Measurements from ENCODE around the gene AGTPBP1. TPM values are rescaled to one million over a fixed set of nuclear protein-coding genes. Genes with fewer than 3 reads are reported as not detected.
"Not testable (repeated sequence)": the region's sequence is repeated elsewhere in the genome, so short reads cannot be mapped to it uniquely, and the experiment has no call there.

Gene AGTPBP1
- total and polyA plus RNA-seq, 2 experiments from 2014 or later = 31.4 to 58.0 TPM

DNA sequence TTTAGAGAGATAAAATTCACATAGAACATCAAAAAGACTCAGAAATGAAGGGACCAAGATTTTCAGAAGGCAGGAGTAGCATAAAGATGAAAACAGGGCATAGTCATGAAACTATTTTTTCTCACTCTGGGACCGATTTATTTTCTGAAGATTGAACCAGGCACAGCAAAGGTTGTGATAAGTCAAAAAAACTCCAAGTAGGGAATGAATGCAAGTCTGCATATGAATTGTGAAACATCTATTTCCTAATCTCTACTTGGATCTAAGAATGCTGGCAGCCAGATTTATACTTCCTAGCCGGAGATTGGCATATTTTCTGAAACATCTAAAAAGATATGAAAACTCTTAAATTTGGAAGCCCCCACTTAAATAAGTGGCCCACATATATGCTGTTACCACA, 16.0 kb upstream of the AGTPBP1 start:
- ATAC-seq, H3K9me3 Mint-ChIP-seq, H2AFZ ChIP-seq: not testable (repeated sequence)

DNA sequence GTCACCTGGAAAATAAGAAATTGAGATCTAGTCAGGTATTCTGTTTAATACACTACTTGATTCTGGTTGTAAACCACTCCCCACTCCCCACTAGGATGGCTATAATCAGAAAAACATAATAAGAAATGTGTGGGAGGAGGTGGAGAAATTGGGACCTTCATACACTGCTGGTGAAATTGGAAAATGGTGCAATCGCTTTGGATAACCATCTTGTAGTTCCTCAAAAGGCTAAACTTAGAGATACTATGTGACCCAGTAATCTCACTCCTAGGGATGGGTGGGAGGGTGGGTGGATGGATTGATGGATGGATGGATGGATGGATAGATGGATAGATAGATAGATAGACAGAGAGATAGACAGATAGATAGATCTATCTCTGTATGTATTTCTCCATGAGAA, 14.5 kb upstream of the AGTPBP1 start:
- not testable (repeated sequence) for H3K4me3 Mint-ChIP-seq; H3K36me3 ChIP-seq (ENCODE audit: insufficient read depth)

More for the DNA sequence above, 16.0 kb upstream of the AGTPBP1 start:
- H3K36me3 ChIP-seq (ENCODE audit: insufficient read depth); H3K79me2 ChIP-seq (replicated peaks; ENCODE audit: insufficient read depth); H3K4me3 ChIP-seq; H3K27me3 Mint-ChIP-seq (ENCODE audit: insufficient read depth, low read depth, poor library complexity); H3K36me3 Mint-ChIP-seq (ENCODE audit: low read depth); H3K4me2 ChIP-seq; H3K27me3 ChIP-seq (ENCODE audit: insufficient read depth); H3K4me1 ChIP-seq (ENCODE audit: insufficient read depth); H3K27ac Mint-ChIP-seq; H3K4me3 Mint-ChIP-seq; H4K20me1 ChIP-seq (replicated peaks; ENCODE audit: insufficient read depth); H3F3A ChIP-seq (replicated peaks; ENCODE audit: low read depth); H3K27ac ChIP-seq (ENCODE audit: low read depth); H3K9me2 ChIP-seq (ENCODE audit: insufficient read depth); H3K4me1 Mint-ChIP-seq; DNase-seq (ENCODE audit: low spot score): not testable (repeated sequence)

DNA sequence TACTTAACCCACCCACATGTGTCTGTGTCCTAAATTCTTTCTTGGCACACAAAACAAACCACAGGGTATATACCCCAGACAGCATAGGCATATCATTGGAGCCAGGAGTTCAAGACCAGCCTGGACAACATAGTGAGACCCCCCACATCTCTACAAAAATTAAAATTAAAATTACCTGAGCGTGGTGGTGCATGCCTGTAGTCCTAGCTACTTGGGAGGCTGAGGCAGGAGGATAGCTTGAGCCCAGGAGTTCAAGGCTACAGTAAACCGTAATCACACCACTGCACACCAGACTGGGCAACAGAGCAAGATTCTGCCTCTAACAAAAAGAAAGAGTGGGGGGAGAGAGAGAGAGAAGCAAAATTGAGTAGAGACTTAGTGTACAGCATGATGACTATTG, 4.6 kb upstream of the AGTPBP1 start:
- no peaks in the 10 kb centered on the region for H3K36me3 Mint-ChIP-seq (ENCODE audit: low read depth)
- peaks cover 18% of the 10 kb centered on the region for H3K4me1 ChIP-seq (ENCODE audit: insufficient read depth)
- H3K4me3 Mint-ChIP-seq = no peak overlapping the region
- H3K27me3 Mint-ChIP-seq (ENCODE audit: insufficient read depth, low read depth, poor library complexity) = peaks cover 2% of the 10 kb centered on the region
- no peak overlapping the region for H3K4me2 ChIP-seq
- DNase-seq (ENCODE audit: low spot score) (no peak), ATAC-seq (no peak)
- H3K79me2 ChIP-seq (replicated peaks; ENCODE audit: insufficient read depth) = no peaks in the 10 kb centered on the region
- peaks cover 6% of the 10 kb centered on the region; the same call in 1 of the 2 replicates for H3F3A ChIP-seq (replicated peaks; ENCODE audit: low read depth)
- H3K27ac Mint-ChIP-seq = no peak overlapping the region
- H3K27me3 ChIP-seq (ENCODE audit: insufficient read depth) = no peaks in the 10 kb centered on the region
- no peaks in the 10 kb centered on the region for H3K9me2 ChIP-seq (ENCODE audit: insufficient read depth)
- H2AFZ ChIP-seq = no peak overlapping the region
- no peaks in the 10 kb centered on the region for H3K9me3 Mint-ChIP-seq
- H3K27ac ChIP-seq (ENCODE audit: low read depth) = no peak overlapping the region
- H3K4me1 Mint-ChIP-seq = peaks cover 18% of the 10 kb centered on the region
- no peaks in the 10 kb centered on the region for H4K20me1 ChIP-seq (replicated peaks; ENCODE audit: insufficient read depth)
- no peak overlapping the region for H3K4me3 ChIP-seq
- no peaks in the 10 kb centered on the region for H3K36me3 ChIP-seq (ENCODE audit: insufficient read depth)
- TF ChIP-seq EZH2 (IDR thresholded peaks at IDR 0.05; ENCODE audit: low read depth, unreplicated experiment) = no peak
- TF ChIP-seq NANOG (IDR thresholded peaks at IDR 0.05; ENCODE audit: borderline replicate concordance) = no peak
- TF ChIP-seq, protein P1, sequence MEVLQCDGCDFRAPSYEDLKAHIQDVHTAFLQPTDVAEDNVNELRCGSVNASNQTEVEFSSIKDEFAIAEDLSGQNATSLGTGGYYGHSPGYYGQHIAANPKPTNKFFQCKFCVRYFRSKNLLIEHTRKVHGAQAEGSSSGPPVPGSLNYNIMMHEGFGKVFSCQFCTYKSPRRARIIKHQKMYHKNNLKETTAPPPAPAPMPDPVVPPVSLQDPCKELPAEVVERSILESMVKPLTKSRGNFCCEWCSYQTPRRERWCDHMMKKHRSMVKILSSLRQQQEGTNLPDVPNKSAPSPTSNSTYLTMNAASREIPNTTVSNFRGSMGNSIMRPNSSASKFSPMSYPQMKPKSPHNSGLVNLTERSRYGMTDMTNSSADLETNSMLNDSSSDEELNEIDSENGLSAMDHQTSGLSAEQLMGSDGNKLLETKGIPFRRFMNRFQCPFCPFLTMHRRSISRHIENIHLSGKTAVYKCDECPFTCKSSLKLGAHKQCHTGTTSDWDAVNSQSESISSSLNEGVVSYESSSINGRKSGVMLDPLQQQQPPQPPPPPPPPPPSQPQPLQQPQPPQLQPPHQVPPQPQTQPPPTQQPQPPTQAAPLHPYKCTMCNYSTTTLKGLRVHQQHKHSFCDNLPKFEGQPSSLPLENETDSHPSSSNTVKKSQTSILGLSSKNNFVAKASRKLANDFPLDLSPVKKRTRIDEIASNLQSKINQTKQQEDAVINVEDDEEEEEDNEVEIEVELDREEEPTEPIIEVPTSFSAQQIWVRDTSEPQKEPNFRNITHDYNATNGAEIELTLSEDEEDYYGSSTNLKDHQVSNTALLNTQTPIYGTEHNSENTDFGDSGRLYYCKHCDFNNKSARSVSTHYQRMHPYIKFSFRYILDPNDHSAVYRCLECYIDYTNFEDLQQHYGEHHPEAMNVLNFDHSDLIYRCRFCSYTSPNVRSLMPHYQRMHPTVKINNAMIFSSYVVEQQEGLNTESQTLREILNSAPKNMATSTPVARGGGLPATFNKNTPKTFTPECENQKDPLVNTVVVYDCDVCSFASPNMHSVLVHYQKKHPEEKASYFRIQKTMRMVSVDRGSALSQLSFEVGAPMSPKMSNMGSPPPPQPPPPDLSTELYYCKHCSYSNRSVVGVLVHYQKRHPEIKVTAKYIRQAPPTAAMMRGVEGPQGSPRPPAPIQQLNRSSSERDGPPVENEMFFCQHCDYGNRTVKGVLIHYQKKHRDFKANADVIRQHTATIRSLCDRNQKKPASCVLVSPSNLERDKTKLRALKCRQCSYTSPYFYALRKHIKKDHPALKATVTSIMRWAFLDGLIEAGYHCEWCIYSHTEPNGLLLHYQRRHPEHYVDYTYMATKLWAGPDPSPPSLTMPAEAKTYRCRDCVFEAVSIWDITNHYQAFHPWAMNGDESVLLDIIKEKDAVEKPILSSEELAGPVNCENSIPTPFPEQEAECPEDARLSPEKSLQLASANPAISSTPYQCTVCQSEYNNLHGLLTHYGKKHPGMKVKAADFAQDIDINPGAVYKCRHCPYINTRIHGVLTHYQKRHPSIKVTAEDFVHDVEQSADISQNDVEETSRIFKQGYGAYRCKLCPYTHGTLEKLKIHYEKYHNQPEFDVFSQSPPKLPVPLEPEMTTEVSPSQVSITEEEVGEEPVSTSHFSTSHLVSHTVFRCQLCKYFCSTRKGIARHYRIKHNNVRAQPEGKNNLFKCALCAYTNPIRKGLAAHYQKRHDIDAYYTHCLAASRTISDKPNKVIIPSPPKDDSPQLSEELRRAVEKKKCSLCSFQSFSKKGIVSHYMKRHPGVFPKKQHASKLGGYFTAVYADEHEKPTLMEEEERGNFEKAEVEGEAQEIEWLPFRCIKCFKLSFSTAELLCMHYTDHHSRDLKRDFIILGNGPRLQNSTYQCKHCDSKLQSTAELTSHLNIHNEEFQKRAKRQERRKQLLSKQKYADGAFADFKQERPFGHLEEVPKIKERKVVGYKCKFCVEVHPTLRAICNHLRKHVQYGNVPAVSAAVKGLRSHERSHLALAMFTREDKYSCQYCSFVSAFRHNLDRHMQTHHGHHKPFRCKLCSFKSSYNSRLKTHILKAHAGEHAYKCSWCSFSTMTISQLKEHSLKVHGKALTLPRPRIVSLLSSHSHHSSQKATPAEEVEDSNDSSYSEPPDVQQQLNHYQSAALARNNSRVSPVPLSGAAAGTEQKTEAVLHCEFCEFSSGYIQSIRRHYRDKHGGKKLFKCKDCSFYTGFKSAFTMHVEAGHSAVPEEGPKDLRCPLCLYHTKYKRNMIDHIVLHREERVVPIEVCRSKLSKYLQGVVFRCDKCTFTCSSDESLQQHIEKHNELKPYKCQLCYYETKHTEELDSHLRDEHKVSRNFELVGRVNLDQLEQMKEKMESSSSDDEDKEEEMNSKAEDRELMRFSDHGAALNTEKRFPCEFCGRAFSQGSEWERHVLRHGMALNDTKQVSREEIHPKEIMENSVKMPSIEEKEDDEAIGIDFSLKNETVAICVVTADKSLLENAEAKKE (CRISPR knock-in tag; IDR thresholded peaks at IDR 0.05) = no peak
- TF ChIP-seq ZNF331 (CRISPR knock-in tag; IDR thresholded peaks at IDR 0.05; ENCODE audit: low read depth) = no peak
- TF ChIP-seq ZNF114 (CRISPR knock-in tag; IDR thresholded peaks at IDR 0.05) = no peak
- TF ChIP-seq, protein P2, sequence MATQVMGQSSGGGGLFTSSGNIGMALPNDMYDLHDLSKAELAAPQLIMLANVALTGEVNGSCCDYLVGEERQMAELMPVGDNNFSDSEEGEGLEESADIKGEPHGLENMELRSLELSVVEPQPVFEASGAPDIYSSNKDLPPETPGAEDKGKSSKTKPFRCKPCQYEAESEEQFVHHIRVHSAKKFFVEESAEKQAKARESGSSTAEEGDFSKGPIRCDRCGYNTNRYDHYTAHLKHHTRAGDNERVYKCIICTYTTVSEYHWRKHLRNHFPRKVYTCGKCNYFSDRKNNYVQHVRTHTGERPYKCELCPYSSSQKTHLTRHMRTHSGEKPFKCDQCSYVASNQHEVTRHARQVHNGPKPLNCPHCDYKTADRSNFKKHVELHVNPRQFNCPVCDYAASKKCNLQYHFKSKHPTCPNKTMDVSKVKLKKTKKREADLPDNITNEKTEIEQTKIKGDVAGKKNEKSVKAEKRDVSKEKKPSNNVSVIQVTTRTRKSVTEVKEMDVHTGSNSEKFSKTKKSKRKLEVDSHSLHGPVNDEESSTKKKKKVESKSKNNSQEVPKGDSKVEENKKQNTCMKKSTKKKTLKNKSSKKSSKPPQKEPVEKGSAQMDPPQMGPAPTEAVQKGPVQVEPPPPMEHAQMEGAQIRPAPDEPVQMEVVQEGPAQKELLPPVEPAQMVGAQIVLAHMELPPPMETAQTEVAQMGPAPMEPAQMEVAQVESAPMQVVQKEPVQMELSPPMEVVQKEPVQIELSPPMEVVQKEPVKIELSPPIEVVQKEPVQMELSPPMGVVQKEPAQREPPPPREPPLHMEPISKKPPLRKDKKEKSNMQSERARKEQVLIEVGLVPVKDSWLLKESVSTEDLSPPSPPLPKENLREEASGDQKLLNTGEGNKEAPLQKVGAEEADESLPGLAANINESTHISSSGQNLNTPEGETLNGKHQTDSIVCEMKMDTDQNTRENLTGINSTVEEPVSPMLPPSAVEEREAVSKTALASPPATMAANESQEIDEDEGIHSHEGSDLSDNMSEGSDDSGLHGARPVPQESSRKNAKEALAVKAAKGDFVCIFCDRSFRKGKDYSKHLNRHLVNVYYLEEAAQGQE (IDR thresholded peaks at IDR 0.05; ENCODE audit: unreplicated experiment) = no peak
- TF ChIP-seq CREB1 (CRISPR knock-in tag; IDR thresholded peaks at IDR 0.05; ENCODE audit: low read depth) = no peak
- TF ChIP-seq EZH2phosphoT487 (IDR thresholded peaks at IDR 0.05; ENCODE audit: unreplicated experiment) = no peak

More for the DNA sequence above, 14.5 kb upstream of the AGTPBP1 start:
- ATAC-seq; H3K9me3 Mint-ChIP-seq; H3K36me3 Mint-ChIP-seq (ENCODE audit: low read depth); H3K27ac Mint-ChIP-seq; H3K27me3 ChIP-seq (ENCODE audit: insufficient read depth); H3K9me2 ChIP-seq (ENCODE audit: insufficient read depth); H2AFZ ChIP-seq; H3K27ac ChIP-seq (ENCODE audit: low read depth); H3K4me2 ChIP-seq; DNase-seq (ENCODE audit: low spot score); H3K4me1 ChIP-seq (ENCODE audit: insufficient read depth); H3K79me2 ChIP-seq (replicated peaks; ENCODE audit: insufficient read depth); H3F3A ChIP-seq (replicated peaks; ENCODE audit: low read depth); H3K4me1 Mint-ChIP-seq; H4K20me1 ChIP-seq (replicated peaks; ENCODE audit: insufficient read depth); H3K27me3 Mint-ChIP-seq (ENCODE audit: insufficient read depth, low read depth, poor library complexity); H3K4me3 ChIP-seq: not testable (repeated sequence)
